ENCODE data around the gene SOX18. TPM values are rescaled to one million over a fixed set of nuclear protein-coding genes. Genes with fewer than 3 reads are reported as not detected.
A peak's percentile ranks its signal among the peaks of the same experiment; 100 is the strongest.

SOX18 gene
- total and polyA plus RNA-seq, 2 of the 13 experiments (the other 11 are each of a cell fraction or from before 2014, with no cell fraction given), result 1.6 to 1.9 TPM

DNA sequence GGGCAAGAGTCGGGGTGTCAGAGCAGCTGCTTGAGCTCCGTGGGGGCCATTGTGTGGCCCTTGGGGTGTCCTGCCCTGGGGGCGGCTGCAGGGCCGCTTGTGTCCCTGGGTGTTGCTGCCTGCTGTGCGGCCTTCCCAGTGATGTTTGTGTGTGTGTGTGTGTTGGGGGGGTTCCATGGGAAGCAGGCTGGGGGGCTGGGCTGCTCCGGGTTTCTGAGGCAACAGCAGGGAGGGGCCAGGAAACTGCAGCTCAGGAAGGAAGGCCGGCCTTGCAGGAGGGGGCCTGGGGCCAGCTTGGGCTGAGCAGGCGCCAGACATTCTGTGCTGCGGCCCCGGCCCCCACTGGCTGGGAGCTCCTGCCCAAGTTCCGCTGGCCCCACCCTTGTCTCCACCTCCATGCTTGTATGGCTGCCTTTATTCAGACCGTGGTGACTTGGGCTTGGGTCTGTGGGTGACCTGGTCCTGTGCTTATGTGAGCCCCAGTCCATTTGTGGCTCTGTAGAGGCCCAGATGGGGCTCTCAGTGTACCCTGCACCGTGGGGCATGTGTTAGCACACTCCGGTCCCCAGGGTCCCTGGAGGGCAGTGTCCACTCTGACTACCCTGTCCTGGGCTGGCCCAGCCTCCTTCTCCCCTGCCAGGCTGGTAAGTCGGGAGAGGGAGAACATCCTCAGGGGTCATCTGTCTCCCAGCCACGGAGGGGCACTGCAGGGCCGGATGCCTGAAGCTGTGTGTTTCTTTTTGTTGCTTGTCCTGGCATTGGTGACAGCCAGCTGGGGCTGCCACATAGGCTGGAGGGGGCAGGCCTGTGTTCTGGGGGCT lies 4.6 kb upstream of the SOX18 start (continued):
- TF ChIP-seq, protein P1, sequence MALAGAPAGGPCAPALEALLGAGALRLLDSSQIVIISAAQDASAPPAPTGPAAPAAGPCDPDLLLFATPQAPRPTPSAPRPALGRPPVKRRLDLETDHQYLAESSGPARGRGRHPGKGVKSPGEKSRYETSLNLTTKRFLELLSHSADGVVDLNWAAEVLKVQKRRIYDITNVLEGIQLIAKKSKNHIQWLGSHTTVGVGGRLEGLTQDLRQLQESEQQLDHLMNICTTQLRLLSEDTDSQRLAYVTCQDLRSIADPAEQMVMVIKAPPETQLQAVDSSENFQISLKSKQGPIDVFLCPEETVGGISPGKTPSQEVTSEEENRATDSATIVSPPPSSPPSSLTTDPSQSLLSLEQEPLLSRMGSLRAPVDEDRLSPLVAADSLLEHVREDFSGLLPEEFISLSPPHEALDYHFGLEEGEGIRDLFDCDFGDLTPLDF (CRISPR knock-in tag; IDR thresholded peaks at IDR 0.05), result no peak
- TF ChIP-seq ISL2 (CRISPR knock-in tag; IDR thresholded peaks at IDR 0.05) (peak; percentile 68; the same call in 1 of the 2 replicates), HOXD1 (CRISPR knock-in tag; IDR thresholded peaks at IDR 0.05) (peak; percentile 45), HOXA7 (CRISPR knock-in tag; IDR thresholded peaks at IDR 0.05) (no peak), KLF12 (CRISPR knock-in tag; IDR thresholded peaks at IDR 0.05; ENCODE audit: borderline replicate concordance) (peak; percentile 97), PRPF4 (IDR thresholded peaks at IDR 0.05; ENCODE audit: low read depth, low read length, poor library complexity, severe bottlenecking) (no peak), ZNF460 (CRISPR knock-in tag; IDR thresholded peaks at IDR 0.05; ENCODE audit: borderline replicate concordance) (no peak), ZNF7 (CRISPR knock-in tag; IDR thresholded peaks at IDR 0.05) (peak; percentile 29; the same call in 1 of the 2 replicates), DNMT1 (CRISPR knock-in tag; IDR thresholded peaks at IDR 0.05) (no peak), ZNF782 (CRISPR knock-in tag; IDR thresholded peaks at IDR 0.05; ENCODE audit: borderline replicate concordance) (no peak), SRSF9 (IDR thresholded peaks at IDR 0.05; ENCODE audit: borderline replicate concordance, insufficient read depth, low read depth, low read length, poor library complexity, severe bottlenecking) (no peak), ZNF296 (CRISPR knock-in tag; conservative IDR thresholded peaks at IDR 0.05) (peak; percentile 98), BCL6 (CRISPR knock-in tag; IDR thresholded peaks at IDR 0.05) (peak; percentile 51), TBX2 (CRISPR knock-in tag; IDR thresholded peaks at IDR 0.05; ENCODE audit: borderline replicate concordance) (peak; percentile 76)
- TF ChIP-seq, protein P2, sequence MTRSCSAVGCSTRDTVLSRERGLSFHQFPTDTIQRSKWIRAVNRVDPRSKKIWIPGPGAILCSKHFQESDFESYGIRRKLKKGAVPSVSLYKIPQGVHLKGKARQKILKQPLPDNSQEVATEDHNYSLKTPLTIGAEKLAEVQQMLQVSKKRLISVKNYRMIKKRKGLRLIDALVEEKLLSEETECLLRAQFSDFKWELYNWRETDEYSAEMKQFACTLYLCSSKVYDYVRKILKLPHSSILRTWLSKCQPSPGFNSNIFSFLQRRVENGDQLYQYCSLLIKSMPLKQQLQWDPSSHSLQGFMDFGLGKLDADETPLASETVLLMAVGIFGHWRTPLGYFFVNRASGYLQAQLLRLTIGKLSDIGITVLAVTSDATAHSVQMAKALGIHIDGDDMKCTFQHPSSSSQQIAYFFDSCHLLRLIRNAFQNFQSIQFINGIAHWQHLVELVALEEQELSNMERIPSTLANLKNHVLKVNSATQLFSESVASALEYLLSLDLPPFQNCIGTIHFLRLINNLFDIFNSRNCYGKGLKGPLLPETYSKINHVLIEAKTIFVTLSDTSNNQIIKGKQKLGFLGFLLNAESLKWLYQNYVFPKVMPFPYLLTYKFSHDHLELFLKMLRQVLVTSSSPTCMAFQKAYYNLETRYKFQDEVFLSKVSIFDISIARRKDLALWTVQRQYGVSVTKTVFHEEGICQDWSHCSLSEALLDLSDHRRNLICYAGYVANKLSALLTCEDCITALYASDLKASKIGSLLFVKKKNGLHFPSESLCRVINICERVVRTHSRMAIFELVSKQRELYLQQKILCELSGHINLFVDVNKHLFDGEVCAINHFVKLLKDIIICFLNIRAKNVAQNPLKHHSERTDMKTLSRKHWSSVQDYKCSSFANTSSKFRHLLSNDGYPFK (CRISPR knock-in tag; IDR thresholded peaks at IDR 0.05; ENCODE audit: borderline replicate concordance), result peak; percentile 80; the same call in 1 of the 2 replicates
- TF ChIP-seq, protein P3, sequence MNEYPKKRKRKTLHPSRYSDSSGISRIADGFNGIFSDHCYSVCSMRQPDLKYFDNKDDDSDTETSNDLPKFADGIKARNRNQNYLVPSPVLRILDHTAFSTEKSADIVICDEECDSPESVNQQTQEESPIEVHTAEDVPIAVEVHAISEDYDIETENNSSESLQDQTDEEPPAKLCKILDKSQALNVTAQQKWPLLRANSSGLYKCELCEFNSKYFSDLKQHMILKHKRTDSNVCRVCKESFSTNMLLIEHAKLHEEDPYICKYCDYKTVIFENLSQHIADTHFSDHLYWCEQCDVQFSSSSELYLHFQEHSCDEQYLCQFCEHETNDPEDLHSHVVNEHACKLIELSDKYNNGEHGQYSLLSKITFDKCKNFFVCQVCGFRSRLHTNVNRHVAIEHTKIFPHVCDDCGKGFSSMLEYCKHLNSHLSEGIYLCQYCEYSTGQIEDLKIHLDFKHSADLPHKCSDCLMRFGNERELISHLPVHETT (CRISPR knock-in tag; conservative IDR thresholded peaks at IDR 0.05), result peak; percentile 52
- TF ChIP-seq, protein P4, sequence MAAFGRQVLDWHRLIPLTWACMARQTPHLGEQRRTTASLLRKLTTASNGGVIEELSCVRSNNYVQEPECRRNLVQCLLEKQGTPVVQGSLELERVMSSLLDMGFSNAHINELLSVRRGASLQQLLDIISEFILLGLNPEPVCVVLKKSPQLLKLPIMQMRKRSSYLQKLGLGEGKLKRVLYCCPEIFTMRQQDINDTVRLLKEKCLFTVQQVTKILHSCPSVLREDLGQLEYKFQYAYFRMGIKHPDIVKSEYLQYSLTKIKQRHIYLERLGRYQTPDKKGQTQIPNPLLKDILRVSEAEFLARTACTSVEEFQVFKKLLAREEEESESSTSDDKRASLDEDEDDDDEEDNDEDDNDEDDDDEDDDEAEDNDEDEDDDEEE (CRISPR knock-in tag; IDR thresholded peaks at IDR 0.05), result no peak
- TF ChIP-seq, protein P5, sequence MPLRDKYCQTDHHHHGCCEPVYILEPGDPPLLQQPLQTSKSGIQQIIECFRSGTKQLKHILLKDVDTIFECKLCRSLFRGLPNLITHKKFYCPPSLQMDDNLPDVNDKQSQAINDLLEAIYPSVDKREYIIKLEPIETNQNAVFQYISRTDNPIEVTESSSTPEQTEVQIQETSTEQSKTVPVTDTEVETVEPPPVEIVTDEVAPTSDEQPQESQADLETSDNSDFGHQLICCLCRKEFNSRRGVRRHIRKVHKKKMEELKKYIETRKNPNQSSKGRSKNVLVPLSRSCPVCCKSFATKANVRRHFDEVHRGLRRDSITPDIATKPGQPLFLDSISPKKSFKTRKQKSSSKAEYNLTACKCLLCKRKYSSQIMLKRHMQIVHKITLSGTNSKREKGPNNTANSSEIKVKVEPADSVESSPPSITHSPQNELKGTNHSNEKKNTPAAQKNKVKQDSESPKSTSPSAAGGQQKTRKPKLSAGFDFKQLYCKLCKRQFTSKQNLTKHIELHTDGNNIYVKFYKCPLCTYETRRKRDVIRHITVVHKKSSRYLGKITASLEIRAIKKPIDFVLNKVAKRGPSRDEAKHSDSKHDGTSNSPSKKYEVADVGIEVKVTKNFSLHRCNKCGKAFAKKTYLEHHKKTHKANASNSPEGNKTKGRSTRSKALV (CRISPR knock-in tag; IDR thresholded peaks at IDR 0.05), result peak; percentile 85
- TF ChIP-seq, protein P6, sequence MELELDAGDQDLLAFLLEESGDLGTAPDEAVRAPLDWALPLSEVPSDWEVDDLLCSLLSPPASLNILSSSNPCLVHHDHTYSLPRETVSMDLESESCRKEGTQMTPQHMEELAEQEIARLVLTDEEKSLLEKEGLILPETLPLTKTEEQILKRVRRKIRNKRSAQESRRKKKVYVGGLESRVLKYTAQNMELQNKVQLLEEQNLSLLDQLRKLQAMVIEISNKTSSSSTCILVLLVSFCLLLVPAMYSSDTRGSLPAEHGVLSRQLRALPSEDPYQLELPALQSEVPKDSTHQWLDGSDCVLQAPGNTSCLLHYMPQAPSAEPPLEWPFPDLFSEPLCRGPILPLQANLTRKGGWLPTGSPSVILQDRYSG (CRISPR knock-in tag; IDR thresholded peaks at IDR 0.05), result 0 out of 2 replicates have a peak, but pooled peaks have one; percentile 89

Data from HepG2 (cell line).